NCI-H345 treated with DMSO at 0.1 percent for 48 hours (cell line): Measurements from ENCODE around the gene FAM169A.
"Not testable (repeated sequence)": the region's sequence is repeated elsewhere in the genome, so short reads cannot be mapped to it uniquely, and the experiment has no call there.

Source experiments
- DNase-seq: peaks from one replicate; lab custom pipeline; 2025; ENCODE audit not compliant: unreplicated experiment; lab: John Stamatoyannopoulos, UW

Gene FAM169A

GRCh38 chr5:74801941-74802340 is 64.2 kb downstream of the FAM169A start:
- no peak for DNase-seq

GRCh38 chr5:74801197-74801596 is 65.0 kb downstream of the FAM169A start:
- DNase-seq, result no peak

- DNase-seq, result no peak
Observed at GRCh38 chr5:74798977-74799911, 66.9 kb downstream of the FAM169A start.

GRCh38 chr5:74791669-74792068 is 74.5 kb downstream of the FAM169A start:
- not testable (repeated sequence) for DNase-seq

GRCh38 chr5:74787424-74787823 is 78.8 kb downstream of the FAM169A start:
- no peak for DNase-seq

- no peak for DNase-seq
Observed at GRCh38 chr5:74786851-74787250, 79.3 kb downstream of the FAM169A start.

GRCh38 chr5:74778609-74779008 is 87.6 kb downstream of the FAM169A start:
- no peak for DNase-seq

- DNase-seq, result no peak
Observed at GRCh38 chr5:74772359-74772758, 93.8 kb downstream of the FAM169A start.

GRCh38 chr5:74767579-74767913 is 98.6 kb downstream of the FAM169A start:
- DNase-seq, result no peak

GRCh38 chr5:74766849-74767578 is 99.2 kb downstream of the FAM169A start, which contains the start of the genes GFM2 and NSA2:
Gene GFM2 (minus strand): TSS chr5:74767117. CDS start chr5:74763742, 3,375 bp downstream.
Gene NSA2 (plus strand): TSS chr5:74767249. CDS start chr5:74767361, 112 bp downstream.
- peak; percentile 57 for DNase-seq

- DNase-seq, result no peak
Observed at GRCh38 chr5:74766418-74766848, 99.8 kb downstream of the FAM169A start.

GRCh38 chr5:74765929-74766328 is 100.3 kb downstream of the FAM169A start:
- no peak for DNase-seq

GRCh38 chr5:74765201-74765600 is 101.0 kb downstream of the FAM169A start:
- DNase-seq, result no peak

GRCh38 chr5:74763504-74763903 is 102.7 kb downstream of the FAM169A start:
- no peak for DNase-seq

- DNase-seq, result no peak
Observed at GRCh38 chr5:74762599-74762998, 103.6 kb downstream of the FAM169A start.

- no peak for DNase-seq
Observed at GRCh38 chr5:74761241-74761640, 104.9 kb downstream of the FAM169A start.

- not testable (repeated sequence) for DNase-seq
Observed at GRCh38 chr5:74748742-74749141, 117.4 kb downstream of the FAM169A start.

- no peak for DNase-seq
Observed at GRCh38 chr5:74738406-74738805, 127.8 kb downstream of the FAM169A start.

- no peak for DNase-seq
Observed at GRCh38 chr5:74736759-74737158, 129.4 kb downstream of the FAM169A start.
